GM20431 (cell line): ENCODE measurements around the gene PHOX2A.

Experiments used
- in situ Hi-C: fragments of 300-500 bp; cut with MseI, MboI; formaldehyde crosslinking; loops from one replicate; pipeline ENCODE4 v1.15.0; 2020; ENCODE audit warnings: low sequenced_read_pairs; ENCODE audit not compliant: unreplicated experiment

Gene PHOX2A

DNA sequence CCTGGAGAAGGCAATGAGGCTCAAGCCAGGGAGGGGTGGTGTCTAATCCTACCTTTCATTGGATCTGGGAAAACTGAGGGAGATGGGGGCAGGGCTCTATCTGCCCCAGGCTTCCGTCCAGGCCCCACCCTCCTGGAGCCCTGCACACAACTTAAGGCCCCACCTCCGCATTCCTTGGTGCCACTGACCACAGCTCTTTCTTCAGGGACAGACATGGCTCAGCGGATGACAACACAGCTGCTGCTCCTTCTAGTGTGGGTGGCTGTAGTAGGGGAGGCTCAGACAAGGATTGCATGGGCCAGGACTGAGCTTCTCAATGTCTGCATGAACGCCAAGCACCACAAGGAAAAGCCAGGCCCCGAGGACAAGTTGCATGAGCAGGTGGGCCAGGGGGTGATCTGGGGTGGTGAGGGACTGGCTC, 52.0 kb downstream of the PHOX2A start, which contains the start of gene FOLR1:
Gene FOLR1, plus strand, starts transcription at position 180 of the 421 bp plus-strand sequence. Its CDS starts 34 bp downstream, at position 214.
- in situ Hi-C loops, result no loop called here

DNA sequence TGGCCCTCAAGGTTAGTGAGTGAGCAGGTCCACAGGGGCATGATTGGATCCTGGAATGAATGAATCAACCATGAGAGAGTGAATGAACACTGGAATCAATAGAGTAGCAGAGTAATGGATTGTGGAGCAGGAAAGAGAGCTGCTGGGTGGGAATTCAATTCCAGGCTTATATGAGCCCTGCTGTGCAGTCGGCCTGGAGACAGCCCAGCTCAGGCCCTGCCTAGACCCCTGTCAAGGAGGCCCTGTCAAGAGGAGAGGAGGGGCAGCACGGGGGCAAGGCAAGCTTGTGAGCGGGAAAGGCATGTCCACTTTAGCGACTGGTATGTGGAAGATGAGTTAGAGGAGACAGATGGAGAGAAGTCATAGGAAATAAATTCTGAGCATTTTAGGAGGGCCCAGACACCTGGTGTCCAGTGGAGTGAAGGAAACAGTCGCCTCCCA, 53.3 kb downstream of the PHOX2A start:
- in situ Hi-C loops, result no loop called here

DNA sequence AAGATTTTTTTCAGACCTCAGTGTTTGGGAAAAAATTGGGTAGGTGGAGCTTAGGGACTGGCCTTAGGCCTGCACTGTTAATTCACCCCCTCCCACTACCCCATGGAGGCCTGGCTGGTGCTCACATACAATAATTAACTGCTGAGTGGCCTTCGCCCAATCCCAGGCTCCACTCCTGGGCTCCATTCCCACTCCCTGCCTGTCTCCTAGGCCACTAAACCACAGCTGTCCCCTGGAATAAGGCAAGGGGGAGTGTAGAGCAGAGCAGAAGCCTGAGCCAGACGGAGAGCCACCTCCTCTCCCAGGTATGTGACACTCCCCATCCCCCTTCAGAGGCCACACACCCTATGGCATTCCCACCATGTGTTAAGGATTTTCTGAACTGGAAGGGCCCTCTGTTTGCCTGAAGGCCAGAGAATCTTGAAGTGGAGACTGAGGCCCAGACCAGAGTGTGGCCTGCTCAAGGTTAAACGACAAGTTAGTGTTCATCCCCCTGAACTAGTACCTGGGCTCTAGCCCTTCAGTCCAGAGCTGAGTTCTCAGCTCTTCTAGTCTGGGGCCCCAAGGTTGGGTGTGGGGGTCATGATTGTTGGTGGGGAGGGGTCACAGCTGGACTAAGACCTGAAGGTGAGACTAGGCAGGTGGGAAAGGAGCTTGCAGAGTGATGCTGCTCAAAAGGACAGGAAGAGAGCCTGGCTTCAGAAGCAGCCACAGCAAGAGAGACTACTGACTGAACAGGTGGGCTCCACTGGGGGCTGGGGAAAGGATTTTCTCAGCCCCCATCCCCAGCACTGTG, 54.3 kb downstream of the PHOX2A start:
- in situ Hi-C loops, result no loop called here
